Inflammatory macrophage treated with lipopolysaccharide for 1 hour (primary cell): ENCODE measurements around the gene RPL27A.

Experiments
- DNase-seq, 2 donors: peaks; one replicate each; pipeline ENCODE4 v3.0.0-alpha.2; 2020 to 2022

RPL27A gene

DNA sequence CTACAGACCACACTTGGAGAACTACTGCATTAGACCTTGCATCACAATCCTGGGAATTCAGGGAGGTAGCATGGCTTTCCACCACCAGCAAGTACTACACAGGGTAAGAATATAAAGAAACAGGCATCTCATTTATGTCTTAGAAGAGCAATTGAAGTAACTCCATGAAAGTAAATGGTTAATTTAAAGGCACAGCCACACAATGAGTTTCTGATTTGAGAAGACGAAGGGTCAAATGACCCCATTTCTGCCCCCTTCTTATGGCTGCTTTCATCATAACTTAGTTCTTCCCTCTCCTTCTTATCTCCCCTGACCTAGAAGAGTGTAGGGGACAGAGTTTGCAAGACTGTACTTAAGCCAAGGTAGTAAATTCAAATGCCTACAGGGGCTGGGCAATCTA lies 6.1 kb upstream of the RPL27A start:
- DNase-seq = no peak

DNA sequence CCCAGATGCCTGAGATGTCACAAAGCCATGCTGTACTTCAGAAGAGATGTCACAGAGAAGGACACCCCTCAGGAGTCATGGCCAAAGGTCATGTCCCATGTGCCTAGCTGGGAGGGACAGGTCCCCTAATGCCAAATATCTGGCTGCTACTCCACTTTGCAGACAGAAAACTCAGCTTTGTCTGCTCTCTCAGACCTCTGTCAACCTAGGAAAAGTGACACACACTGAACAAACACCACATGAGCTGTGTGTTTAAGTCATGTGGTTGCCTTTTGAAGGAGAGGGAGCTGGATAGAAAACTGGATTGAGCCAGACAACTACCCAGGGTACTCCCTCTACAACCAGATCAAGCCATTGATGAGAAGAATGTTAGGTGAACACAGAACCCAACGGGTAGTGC lies 3.6 kb upstream of the RPL27A start:
- no peak for DNase-seq

DNA sequence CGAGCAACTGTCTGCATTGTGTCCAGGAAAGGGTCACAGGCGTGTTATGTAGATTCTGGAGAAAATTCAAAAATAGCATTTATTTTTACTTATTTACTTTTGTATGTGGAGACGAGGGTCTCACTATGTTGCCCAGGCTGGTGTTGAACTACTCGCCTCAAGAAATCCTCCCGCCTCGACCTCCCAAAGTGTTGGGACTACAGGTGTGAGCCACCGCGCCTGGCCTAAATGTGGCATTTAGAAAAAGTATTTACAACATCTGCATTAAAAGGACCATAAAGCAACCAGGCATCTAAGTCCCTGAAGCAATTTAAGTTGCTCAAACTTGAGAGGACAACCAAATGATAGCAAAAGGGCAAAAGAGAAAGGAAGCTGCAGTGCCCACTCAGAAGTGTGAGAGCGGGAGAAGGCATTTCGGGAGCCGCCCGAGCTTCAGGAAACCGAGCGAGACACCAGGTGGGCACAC lies 722 bp upstream of the RPL27A start:
- peak; percentile 31 to 37 for DNase-seq

DNA sequence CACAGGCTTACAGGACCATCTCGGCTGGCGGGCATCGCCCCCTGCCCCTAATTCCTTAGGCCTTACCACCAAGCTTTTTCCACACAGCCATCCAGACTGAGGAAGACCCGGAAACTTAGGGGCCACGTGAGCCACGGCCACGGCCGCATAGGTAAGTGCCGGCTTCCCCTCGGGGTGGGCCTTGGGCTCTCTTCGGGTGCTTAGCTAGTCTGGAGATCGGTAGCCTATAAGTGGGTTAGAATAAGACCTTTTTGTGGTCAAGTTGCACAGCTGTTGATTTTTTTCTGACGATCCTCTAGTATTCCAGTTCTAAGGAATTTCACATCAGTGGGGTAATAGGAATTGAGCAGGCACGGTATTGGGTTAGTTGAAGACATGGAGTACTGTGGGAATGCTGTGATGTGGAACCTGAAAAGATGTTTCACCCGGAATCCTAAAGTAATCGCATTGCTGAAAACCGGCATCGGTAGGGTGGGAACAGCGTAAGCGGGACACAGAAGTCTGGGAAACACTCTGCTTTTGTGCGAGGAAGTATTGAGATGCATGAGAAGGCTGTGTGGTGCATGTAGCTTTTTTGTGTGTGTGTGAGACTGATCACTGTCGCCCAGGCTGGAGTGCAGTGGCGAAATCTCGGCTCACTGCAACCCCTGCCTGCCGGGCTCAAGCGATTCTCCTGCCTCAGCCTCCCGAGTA lies 669 bp downstream of the RPL27A start:
- DNase-seq = peak in 1 of 2 donors; percentile 4

DNA sequence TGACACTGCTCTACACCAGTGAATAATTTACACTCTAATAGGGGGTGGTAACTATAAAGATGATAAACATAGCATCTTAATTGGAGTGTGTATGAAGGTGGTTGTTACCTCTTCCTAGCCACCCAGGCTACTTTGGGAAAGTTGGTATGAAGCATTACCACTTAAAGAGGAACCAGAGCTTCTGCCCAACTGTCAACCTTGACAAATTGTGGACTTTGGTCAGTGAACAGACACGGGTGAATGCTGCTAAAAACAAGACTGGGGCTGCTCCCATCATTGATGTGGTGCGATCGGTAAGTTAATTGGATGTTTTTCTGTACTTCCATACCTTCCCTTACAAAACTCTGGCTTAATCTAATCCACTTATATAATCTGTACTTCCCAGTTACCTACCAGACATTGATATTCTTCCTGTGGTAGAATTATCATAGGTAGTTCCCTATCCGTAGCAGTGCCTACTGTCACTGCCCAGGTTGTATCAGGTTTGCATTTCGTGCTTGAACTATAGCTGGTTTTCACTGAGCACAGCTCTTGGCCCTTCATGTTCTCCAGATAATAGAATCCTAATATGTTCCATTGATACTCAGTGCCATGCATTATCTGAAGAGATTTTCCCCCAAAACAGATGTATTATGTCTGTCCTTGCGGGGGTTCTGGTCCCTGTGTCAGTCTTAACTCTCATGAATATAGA lies 2.2 kb downstream of the RPL27A start:
- no peak for DNase-seq

DNA sequence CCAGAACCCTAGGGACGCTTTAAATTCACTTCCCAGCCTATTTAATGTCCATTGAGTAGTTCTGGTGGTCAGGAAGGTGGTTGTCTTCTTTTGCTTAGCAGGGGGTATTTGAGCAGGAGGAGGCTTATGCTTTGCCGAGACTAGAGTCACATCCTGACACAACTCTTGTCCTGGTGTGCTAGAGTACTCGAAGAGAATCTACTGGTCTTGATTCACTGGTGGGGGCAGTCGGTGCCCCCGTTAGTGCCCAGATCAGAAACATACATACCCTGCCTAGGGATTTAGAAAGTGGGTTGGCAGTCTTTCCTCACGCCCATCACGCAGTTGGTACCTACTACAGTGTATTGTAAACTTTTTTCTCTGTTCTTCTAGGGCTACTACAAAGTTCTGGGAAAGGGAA lies 2.7 kb downstream of the RPL27A start:
- DNase-seq = no peak

DNA sequence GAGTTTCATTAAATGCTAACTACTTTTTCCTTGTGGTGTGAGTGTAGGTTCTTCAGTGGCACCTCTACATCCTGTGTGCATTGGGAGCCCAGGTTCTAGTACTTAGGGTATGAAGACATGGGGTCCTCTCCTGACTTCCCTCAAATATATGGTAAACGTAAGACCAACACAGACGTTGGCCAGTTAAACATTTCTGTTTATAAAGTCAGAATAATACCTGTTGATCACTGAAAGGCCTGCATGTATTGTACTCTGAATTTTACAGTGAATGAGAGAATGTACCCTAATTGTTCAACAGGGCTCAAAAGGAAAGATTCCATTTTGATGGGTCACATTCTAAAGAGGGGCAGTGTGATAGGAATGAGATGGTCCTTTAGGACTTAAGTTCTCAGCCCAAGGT lies 3.2 kb downstream of the RPL27A start:
- DNase-seq = no peak

DNA sequence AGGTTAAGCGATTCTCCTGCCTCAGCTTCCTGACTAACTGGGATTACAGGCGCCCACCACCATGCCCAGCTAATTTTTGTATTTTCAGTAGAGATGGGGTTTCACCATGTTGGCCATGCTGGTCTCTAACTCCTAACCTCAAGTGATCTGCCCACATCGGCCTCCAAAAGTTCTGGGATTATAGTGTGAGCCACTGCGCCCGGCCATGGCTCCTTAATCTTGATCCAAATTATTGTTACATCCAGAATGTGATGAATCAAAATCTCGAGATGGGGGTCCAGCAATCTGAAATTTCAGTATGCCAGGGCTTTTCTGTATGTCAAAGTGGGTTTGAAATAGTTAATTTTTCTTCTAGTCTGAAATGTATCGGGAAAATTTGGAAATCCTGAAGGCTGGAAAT lies 3.7 kb downstream of the RPL27A start:
- no peak for DNase-seq

DNA sequence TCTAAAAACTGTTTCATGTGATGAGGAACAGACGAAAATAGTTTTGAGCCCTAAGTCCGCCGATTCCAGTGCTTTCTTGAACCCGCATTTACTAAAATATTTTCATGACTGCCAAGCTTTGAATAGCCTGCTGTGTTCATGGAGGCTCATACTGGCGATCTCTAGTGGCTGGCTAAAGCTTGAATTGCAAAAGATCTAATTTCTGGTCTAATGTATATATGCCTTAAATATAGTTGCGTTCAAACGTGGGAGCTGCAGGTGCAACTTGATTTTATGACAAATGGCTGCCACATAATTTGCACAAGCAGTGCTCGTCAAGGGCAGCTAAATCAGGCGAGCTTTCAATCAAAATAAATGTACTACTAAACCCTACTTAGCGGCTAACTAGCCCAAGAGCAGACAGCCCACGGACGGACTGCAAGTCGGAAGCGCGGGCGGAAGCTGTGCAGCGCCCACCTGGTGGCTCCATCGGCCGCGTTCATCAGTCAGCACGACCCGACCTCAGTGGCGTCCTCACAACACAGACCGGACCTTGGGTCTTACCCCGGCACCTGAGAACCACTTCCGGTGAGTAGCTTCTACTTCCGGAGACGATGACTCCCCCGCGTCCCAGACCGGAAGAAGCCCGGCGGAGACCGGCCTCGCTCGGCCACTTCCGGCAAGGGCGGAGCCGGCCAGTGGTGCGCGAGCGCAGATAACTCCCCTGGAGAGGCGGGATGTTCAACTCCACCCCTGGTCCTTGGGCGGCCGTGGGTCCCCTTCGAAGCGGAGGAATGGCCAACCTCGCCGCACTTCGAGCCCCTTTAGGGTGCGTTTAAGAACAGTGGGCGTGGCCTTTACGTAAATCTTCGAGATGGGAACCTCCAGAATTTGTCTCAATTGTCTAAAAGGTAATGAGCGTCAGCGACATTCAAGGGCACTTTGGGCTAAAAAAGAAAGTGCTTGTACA lies 6.1 kb downstream of the RPL27A start:
- DNase-seq = peak; percentile 94

DNA sequence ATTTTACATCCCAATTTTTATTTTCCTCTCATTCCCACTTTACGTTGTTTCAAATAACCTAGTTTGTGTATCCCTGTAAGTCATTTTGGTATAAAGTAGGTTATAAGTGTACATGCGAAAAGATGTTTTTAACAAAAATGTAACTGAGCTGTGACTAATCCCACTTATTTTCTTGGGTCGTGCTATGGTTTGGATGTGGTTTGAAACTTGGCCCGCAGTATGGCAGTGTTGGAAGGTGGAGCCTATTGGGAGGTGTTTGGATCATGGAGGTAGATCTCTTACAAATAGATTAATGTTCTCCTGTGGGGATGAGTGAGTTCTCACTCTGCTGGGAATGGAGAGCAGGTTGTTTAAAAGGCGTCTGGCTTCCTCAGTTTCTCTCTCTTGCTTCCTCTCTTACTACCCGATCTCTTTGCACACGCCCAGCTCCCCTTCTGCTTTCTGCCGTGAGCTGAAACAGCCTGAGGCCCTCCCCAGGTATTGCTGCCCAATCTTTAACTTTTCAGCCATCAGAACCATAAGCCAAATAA lies 7.2 kb downstream of the RPL27A start:
- DNase-seq = no peak

DNA sequence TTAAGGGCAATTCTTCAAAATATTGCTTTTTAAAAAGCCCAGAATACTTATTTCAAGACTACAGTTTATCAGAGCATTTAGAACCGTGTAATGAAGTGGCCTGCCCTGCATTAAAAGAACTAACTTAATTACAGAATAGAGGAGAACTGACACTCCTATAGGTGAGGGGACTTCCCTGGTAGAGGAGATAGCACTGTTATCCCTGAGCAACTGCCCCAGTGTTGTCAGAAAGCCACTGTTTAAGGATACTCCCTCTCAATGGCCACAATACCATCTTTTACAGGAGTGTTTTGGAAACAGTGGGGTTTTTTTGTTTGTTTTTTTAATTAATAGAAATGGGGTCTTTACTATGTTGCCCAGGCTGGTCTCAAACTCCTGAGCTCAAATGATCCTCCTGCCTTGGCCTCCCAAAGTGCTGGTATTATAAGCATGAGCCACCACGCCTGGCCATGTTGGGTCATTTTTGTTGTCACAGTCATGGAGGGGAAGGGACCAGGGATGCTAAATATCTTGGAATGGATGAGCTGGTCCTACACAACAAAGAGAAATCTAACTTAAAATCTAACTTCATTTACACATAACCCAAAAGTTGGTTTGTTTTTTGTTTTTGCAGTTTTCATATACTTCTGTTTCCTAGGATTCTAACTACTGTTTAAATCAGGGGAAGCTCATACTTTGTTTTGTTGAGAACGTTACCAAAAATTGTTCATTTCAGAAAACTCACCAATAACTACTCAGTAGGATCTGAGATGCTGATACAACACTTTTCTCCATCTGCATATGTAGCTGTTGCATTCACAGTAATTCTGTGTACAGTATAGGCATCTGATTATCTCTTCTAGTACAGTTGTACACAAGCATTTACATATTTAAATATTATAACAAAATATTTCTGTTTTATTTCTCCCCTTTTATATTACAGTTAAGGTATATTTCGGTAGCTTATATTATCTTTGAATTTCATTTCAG lies 8.1 kb downstream of the RPL27A start:
- DNase-seq = no peak

DNA sequence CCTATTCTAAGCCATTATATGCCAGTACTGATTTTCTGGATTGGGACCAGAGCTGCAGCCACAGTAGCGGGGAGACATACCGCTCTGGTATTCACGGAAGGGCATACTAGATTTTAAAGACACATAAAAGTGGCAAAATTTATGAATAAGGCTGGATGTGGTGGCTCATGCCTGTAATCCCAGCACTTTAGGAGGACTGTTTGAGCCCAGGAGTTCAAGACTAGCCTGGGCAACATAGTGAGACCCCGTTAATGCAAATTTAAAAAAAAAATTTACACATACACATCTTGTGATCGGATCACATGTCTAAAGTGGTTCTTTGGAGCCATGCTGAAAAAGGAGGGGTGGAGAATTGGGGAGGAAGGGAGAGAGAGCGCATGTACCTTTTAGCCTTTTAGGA lies 9.0 kb downstream of the RPL27A start:
- no peak for DNase-seq

DNA sequence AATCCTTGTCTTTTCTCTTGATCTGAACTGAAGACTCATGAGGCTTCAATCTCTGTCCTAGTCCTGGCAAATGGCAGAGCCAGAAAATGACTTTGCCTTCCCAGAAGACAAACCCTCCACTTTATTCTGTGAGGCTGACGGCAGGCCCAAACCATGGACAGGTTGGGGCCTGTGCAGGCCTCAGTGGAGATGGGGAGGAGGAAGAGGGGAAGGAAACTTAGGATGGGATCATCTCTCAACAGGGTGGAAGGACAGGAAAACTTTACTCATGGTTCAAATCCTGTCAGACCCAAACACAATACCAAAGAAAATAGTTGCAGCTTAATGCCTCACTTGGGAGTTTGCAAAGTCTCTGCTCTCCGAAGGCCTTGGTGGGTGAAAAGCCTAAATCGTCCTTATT lies 9.8 kb downstream of the RPL27A start:
- no peak for DNase-seq

DNA sequence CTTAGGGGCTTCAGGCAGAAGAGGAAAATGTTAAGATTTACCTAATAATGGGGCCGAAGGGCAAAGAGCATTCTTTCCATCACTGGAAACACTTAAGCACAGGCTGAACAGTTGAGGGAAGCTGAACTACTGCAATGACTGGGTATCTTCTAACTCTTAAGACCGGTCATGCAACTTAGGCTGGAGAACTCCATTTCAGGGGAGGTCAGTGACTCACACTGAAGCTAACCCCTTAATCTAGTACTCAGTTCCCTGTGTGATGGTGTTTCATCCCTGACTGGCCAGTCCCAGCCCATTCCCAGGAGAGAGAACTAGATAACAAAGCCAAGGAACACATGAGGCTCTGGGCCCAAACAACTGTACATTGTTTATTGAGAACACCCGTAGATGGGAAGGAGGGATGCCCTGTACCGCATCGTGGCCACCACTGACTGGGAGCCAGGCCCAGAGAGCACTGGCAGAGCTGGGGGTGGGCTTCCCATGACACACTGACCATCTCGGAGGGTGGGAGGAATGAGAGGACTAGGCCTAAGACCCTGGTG lies 10.5 kb downstream of the RPL27A start:
- no peak for DNase-seq

DNA sequence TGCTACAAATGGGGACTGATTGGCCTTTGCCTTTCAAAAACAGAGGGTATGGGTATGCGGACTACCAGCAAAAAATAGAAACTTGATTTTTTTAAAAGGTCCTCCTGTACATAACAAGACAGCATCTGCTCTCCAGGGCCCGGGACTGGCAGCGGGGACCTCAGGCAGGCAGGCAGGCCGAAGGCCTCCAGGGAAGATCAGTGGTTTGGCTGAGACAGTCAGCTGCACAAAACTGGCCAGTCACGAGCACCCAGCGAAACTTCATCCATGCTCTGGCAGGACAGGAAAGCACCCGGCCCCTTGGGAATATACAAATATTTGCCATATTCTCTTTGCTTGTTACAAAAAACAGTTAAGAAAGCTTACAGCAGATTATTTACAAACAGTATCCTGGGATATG lies 11.0 kb downstream of the RPL27A start:
- no peak for DNase-seq

DNA sequence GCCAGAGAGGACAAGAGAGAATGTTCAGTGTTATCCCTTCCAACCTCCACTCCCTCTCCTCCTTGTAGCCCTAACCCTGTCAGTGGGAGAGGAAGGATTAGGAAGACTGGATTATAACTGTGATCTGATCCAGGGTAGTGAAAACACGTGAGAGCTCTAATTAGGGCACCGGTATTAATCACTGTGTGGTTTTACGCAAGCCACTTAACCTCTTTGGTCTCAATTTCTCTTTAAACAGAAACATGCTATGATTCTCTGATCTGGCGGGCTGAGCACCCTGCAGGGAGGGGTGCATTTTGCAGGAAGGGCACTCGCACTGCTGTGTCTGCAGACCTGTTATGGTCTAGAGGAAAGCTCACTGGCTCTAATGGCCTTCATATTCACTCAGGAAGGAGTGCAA lies 11.5 kb downstream of the RPL27A start:
- DNase-seq = no peak

DNA sequence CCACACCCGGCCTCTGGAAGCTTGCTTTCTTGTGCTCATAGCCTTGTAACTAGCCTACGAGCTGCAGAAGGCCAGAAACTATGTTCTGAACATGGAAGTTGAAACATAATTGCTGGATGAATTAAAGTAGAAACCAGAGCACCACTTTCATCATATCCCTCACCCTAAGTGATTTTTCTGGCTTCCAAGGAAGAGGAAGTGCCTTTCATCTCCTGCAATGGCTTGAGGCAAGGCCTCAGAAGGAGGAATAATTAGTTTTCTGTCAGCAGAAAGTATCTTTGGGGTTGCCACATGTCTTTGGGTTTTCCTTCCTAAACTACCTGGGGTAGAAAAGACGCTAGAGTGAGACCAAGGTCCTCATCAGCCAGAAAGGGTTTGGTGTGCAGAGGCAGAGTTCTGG lies 14.5 kb downstream of the RPL27A start:
- peak; percentile 23 to 41 for DNase-seq

DNA sequence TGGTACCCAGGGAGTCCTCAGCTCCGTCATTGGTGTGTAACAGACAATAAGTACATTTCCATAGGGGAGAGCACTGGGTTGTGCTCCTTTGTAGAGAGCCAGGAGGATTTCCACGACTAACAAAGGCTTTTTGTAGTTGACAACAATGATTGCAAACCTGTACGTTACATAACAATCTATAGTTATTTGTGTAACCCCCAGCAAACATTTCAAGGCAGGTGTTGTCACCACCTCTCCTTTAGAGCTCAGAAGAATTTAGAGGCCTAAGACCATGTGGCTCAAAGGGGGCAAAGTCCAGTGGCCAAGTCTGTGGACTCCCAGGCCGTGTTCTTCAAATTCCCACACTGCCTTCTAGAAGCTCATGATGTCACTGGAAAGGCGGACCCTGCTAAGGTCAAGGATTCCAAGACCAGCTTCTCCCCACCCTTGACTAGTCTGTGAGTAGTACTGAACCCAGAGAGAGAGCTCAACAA lies 15.8 kb downstream of the RPL27A start:
- no peak for DNase-seq

DNA sequence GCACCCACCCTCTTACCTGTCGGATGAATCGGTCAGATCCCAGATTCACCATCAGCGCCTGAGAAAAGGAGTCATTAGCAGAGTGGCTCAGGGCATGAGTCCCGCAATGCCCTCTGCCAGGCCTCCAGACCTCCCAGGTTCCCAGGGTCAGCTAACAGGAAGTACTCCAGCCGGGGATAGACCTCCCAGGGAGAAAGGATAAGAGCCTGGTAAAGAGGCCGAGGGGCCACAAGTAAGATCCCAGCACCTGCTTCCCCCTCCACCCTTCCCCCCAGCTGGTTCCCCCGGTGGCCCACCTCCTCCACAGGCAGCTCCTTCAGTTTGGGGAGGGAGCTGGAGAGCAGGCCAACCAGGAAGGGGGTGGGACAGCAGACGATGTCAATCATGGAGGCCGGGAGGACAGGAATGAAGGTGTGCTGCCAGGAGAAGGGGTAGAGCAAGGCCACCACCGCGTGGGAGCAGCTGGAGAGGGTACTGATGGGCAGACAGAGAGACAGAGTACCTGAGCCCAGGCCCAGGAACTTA lies 16.4 kb downstream of the RPL27A start:
- DNase-seq = no peak

DNA sequence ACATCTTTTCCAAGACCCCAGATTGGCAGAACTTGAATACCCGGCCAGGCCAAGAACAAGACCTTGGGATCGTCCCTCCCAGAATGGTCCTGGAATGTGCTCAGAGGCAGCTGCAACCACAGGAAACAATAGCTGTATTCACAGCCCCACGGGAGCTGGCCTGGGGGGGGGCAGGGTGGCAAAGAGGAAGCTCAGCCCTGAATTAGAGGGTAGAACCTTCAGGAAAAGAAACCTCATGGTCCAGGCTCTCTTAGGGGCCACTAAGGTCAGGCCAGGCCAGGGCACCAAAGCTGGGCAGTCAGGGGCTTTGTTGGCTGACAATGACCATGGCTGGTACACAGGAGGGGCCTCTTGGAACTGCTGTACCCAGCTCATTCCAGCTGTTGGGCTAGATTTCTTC lies 17.3 kb downstream of the RPL27A start:
- DNase-seq = no peak

DNA sequence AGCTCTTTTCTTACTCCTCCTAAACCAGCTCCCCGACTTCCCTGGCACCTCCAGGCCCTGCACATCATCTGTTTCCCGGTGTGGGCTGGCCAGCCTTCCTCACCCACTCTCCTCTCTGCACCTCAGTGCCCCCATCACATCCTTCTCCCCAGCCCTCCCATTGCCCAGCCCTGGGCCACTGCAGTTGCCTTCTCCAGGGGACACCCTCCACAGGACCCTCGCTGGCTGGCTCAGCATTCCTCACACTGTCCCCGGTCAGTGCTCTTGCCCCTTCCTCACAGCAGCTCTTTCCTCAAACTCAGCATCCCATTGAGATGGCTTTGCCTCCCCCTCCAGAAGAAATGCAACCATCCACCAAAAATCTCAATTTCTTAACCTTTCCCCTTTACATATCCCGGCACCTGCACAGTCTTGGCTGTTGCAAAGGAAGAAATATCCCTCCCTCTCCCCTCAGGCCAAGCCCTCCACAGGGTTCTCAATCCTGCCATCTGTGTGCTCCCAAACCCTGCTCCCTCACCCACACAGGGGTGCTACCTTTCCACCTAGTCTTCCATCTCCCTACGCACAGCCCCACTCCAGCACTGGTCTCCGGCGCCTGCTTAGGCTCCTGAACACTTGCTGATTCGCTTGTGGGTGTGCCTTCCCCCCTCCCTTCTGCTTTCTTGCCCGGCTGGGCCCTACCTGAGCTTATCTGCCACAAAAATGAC lies 19.5 kb downstream of the RPL27A start:
- no peak for DNase-seq
